ENCODE results near the gene RGCC.
"Not testable (repeated sequence)": the region's sequence is repeated elsewhere in the genome, so short reads cannot be mapped to it uniquely, and the experiment has no call there.

RGCC gene

GRCh38 chr13:41456768-41457588 lies at the start of gene RGCC:
TSS of gene RGCC (plus strand) at chr13:41457550. CDS start at chr13:41457708, 158 bp downstream.
- DNase-seq (ENCODE audit: low spot score), result peak; percentile 98

- DNase-seq (ENCODE audit: low spot score), result no peak
Observed at GRCh38 chr13:41408121-41408520, 49.2 kb upstream of the RGCC start.

- DNase-seq (ENCODE audit: low spot score), result no peak
Observed at GRCh38 chr13:41408746-41409145, 48.6 kb upstream of the RGCC start.

- no peak for DNase-seq (ENCODE audit: low spot score)
Observed at GRCh38 chr13:41409611-41410010, 47.7 kb upstream of the RGCC start.

GRCh38 chr13:41411060-41411459 lies 46.3 kb upstream of the RGCC start:
- no peak for DNase-seq (ENCODE audit: low spot score)

- peak; percentile 37 for DNase-seq (ENCODE audit: low spot score)
Observed at GRCh38 chr13:41411522-41411921, 45.8 kb upstream of the RGCC start.

- no peak for DNase-seq (ENCODE audit: low spot score)
Observed at GRCh38 chr13:41413872-41414271, 43.5 kb upstream of the RGCC start.

GRCh38 chr13:41416276-41416675 lies 41.1 kb upstream of the RGCC start:
- DNase-seq (ENCODE audit: low spot score), result no peak

GRCh38 chr13:41418027-41418426 lies 39.3 kb upstream of the RGCC start:
- no peak for DNase-seq (ENCODE audit: low spot score)

- no peak for DNase-seq (ENCODE audit: low spot score)
Observed at GRCh38 chr13:41418731-41419130, 38.6 kb upstream of the RGCC start.

GRCh38 chr13:41419206-41419605 lies 38.1 kb upstream of the RGCC start:
- no peak for DNase-seq (ENCODE audit: low spot score)

- no peak for DNase-seq (ENCODE audit: low spot score)
Observed at GRCh38 chr13:41420146-41420545, 37.2 kb upstream of the RGCC start.

- DNase-seq (ENCODE audit: low spot score), result not testable (repeated sequence)
Observed at GRCh38 chr13:41421330-41421729, 36.0 kb upstream of the RGCC start.

- not testable (repeated sequence) for DNase-seq (ENCODE audit: low spot score)
Observed at GRCh38 chr13:41421983-41422382, 35.4 kb upstream of the RGCC start.

- DNase-seq (ENCODE audit: low spot score), result not testable (repeated sequence)
Observed at GRCh38 chr13:41423259-41423658, 34.1 kb upstream of the RGCC start.

- not testable (repeated sequence) for DNase-seq (ENCODE audit: low spot score)
Observed at GRCh38 chr13:41424675-41425074, 32.7 kb upstream of the RGCC start.

- no peak for DNase-seq (ENCODE audit: low spot score)
Observed at GRCh38 chr13:41426047-41426446, 31.3 kb upstream of the RGCC start.

GRCh38 chr13:41427666-41428065 lies 29.7 kb upstream of the RGCC start:
- DNase-seq (ENCODE audit: low spot score), result no peak

GRCh38 chr13:41428155-41428554 lies 29.2 kb upstream of the RGCC start:
- peak; percentile 32 for DNase-seq (ENCODE audit: low spot score)

- not testable (repeated sequence) for DNase-seq (ENCODE audit: low spot score)
Observed at GRCh38 chr13:41434030-41434429, 23.3 kb upstream of the RGCC start.

- DNase-seq (ENCODE audit: low spot score), result no peak
Observed at GRCh38 chr13:41434831-41435520, 22.4 kb upstream of the RGCC start.

- DNase-seq (ENCODE audit: low spot score), result no peak
Observed at GRCh38 chr13:41443969-41444368, 13.4 kb upstream of the RGCC start.

GRCh38 chr13:41452462-41452861 lies 4.9 kb upstream of the RGCC start:
- DNase-seq (ENCODE audit: low spot score), result no peak
